Measurements from ENCODE around the gene PKN1.

Gene PKN1

DNA sequence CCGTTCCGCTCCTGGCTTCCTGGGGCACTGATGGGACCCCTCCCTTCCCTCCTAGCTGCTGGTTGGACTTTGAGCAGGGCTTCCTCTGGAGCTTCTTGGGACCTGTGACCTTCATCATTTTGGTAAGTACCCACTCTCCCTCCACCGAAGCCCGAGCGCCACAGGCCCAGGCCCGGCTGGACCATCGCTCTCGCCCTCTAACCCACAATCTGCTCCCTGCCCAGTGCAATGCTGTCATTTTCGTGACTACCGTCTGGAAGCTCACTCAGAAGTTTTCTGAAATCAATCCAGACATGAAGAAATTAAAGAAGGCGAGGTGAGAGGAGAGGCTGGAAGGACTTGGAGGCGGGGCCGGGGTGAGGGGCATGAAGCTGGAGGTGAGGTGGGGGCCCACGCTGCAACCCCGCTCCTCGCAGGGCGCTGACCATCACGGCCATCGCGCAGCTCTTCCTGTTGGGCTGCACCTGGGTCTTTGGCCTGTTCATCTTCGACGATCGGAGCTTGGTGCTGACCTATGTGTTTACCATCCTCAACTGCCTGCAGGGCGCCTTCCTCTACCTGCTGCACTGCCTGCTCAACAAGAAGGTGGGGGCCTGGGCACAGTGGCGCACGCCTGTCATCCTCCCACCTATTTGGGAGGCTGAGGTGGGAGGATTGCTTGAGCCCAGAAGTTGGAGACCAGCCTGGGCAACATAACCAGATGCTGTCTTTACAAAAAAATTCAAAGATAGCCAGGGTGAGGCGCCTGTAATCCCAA is 26.3 kb upstream of the PKN1 start:
- no peak for DNase-seq

DNA sequence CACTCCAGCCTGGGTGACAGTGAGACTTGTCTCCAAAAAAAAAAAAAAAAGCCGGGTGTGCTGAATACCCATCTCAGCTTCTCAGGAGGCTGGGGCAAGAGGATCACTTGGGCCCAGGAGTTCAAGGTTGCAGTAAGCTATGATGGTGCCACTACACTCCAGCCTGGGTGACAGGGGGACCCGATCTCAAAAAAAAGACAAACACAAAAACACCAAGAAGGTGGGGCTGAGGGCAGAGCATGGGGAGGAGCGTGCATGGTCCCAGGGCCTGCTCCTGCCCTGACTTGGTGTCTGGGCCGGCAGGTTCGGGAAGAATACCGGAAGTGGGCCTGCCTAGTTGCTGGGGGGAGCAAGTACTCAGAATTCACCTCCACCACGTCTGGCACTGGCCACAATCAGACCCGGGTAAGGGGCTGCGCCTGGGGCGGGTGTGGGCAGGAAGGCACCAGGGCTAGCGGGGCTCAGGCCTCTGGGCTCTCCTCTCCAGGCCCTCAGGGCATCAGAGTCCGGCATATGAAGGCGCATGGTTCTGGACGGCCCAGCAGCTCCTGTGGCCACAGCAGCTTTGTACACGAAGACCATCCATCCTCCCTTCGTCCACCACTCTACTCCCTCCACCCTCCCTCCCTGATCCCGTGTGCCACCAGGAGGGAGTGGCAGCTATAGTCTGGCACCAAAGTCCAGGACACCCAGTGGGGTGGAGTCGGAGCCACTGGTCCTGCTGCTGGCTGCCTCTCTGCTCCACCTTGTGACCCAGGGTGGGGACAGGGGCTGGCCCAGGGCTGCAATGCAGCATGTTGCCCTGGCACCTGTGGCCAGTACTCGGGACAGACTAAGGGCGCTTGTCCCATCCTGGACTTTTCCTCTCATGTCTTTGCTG is 25.3 kb upstream of the PKN1 start:
- no peak for DNase-seq

DNA sequence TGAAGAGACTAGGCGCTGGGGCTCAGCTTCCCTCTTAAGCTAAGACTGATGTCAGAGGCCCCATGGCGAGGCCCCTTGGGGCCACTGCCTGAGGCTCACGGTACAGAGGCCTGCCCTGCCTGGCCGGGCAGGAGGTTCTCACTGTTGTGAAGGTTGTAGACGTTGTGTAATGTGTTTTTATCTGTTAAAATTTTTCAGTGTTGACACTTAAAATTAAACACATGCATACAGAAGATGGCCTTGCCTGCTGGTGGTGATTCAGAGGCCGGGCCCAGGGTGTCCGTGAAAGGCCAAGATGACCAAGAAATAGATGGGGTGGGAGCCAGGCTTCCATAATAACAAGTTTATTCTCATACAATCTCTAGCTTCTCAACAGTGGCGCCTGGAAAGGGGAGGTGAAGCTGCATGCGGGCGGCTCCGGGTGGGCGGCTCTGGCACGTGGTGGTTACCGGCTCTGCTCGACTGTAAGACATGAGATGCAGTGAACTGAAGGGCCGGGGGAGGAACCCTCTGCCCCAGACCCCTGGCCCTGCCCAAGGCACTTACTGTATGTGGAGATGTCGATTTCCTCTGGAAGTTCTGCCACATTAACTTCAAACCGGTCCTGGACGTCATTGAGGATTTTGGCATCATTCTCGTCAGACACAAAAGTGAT is 24.5 kb upstream of the PKN1 start:
- DNase-seq, result no peak

DNA sequence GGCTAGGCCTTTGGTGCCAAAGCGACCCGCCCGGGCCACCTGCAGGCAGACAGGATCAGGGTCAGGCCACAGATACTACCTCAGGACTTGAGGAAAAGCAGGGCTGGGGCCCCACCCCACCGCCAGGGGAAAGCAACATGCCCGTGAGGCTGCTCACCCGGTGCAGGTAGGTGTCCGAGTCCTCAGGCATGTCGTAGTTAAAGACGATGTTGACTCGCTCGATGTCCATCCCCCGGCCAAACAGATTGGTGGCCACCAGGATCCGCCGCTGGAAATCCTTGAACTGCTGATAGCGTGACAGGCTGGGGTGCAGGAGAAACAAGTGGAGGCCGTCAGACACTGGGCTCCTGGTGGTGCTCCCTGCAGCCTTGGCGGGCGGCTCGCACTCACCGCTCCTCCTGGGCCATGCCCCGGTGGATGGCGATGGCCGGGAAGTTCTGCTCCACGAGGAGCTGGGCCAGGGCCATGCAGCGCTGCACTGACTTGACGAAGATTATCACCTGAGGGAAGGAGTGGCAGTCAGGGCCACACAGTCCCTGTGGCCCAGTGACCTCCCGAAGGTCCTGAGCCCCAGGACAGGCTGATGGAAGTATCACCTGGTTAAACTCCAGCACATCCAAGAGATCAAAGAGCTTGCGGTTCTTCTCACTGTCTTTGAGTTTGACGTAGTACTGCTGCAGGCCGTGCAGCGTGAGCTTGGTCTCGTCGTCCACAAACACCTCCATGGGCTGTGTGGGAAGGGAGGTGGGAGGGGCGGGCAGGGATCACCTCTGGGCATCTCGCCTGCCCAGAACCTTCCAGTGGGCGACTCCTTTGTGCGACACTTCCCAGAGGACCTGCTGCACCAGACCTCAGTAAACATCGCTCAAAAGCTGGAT is 23.7 kb upstream of the PKN1 start:
- DNase-seq, result no peak

DNA sequence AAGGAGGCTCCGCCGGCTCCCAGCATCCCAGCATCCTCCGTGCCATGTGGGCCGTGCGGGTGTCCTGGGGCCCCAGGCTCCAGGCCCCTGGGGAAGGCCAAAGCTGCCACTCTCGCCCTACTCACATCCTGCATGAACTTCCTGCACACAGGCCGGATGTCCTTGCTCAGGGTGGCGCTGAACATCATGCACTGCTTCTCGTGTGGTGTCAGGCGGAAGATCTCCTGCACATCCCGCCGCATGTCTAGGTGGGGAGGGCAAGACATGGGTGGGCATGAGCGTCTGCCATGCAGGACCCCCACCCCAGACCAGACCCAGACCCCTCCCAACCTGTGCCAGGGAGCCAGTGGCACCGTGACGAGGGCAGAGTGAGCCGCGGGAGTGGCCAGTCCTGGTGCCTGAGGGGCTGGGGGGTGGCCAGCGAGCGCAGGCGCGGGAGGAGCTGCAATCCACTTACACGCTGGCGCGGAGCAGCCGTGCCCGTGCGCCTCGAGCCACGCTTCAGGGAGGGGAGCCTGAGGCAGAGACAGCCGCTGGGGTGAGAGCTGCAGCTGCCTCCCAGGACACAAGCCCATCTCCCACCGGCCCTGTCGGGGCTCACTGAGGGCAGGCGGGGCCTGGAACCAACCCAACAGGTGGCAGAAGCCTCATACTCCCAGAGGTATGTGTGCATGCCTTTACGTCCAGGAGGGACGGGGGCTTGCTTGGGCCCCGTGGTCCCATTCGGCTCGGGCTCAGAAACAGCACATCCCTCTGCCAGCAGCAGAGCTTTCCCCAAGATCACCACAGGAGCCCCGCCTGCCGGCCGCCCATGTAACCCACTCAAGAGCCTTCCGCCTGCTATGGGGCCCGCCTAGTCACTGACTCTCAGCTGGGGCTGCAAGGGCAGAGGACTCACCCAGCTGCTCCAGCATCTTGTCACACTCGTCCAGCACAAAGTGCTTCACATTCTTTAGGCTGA is 22.7 kb upstream of the PKN1 start:
- DNase-seq, result no peak

DNA sequence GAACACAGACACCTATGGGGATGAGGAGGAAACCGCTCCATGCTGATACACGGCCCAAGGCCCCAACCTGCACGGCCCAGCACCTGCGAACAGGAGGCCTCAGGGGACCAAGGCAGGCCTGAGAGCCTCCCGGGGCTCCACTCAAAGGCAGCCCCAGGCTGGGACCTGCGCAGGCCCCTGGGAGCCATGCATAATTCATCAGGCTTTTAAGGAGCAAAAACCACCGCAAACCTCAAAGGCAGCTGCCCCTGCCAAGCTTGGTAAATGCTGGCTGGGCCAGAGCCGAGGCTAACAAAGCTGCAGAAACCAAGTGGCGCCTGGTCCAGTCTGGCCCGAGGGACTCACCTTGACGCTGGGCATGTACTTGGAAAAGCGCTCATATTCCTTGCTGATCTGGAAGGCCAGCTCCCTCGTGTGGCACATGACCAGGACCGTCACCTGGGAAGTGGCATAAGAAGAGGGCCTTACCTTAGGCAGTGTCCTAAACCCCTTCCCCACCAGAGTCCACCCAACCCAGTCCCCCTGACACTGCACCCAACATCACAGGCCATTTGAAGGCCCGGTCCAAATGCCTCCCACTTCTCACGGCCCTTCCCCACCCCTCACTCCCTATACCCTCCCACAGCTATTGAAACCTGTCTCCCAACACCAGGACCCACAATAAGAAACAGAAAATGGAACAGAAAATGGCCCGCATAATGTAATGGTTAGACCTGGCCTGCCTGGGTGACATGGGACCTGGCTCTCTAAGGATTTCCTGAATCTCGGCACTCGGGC is 21.8 kb upstream of the PKN1 start:
- no peak for DNase-seq

DNA sequence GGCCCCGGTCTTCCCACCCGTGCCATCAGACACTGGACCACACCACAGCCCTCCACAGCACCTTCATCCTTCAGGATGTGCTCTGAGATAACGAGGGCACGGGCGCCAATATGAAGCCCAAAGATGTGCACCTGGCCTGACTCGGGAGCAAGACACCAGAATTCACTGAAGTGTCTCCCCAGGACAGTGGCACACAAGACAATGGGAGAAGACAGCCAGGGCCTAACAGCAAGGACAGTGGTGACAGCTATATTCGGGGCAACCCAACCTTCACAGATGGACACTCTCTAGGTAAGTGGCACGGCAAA is 21.2 kb upstream of the PKN1 start:
- no peak for DNase-seq

DNA sequence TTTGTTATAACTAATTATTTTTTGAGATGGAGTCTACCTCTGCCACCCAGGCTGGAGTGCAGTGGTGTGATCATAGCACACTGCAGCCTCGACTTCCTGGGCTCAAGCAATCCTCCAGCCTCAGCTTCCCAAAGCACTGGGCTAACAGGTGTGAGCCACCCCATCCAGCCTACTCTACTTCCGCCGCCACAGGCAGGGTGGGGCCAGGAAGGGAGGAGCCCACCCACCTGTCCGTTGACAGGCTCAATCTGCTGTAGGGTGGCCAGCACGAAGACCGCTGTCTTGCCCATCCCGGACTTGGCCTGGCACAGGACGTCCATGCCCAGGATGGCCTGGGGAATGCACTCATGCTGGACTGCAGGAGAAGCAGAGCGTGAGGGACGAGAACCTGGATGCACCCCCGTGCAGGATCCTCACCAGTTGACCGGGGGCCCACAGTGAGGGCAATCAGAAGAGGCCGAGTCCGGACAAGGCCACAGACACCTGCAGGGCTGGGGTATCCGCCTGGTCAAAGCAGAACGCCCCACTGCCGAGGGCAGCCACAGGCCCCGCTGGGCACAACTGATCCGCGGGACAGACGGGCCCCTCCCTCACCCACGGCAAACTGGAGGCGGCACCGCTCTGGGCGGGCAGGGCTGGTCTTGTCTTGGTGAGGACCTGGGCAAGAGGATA is 20.6 kb upstream of the PKN1 start:
- DNase-seq, result no peak

DNA sequence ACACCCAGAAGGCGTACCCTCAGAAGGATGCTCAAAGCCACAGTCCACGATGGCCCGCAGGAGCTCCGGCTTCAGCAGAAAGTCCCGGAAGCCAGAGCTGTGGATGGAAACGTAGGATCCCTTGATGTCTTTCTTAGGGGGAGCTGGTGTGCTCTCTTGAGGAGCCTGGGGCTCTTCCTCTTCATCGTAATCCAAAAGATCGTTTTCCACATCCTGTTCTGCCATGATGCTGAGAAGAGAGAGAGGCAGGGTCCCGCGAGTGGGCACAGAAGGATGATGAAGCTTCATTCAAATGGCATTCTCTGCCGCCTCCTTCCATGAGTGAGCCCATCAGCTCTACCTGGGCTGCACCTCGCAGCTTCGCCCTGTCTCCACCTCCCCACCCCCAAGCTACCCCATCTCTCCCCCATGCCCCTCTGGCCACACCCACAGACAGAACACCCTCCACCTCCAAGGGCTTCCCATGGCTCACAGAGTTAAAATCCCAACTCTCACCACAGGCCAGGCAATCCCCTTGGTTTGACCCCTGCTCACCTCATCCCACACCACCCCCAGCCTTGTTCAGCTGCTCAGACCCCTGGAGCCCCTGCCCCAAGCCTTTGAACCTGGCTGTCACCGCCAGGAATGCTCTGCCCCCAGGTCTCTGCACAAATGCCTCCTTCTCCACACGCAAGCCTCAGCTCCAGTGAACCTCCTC is 20.0 kb upstream of the PKN1 start:
- no peak for DNase-seq

DNA sequence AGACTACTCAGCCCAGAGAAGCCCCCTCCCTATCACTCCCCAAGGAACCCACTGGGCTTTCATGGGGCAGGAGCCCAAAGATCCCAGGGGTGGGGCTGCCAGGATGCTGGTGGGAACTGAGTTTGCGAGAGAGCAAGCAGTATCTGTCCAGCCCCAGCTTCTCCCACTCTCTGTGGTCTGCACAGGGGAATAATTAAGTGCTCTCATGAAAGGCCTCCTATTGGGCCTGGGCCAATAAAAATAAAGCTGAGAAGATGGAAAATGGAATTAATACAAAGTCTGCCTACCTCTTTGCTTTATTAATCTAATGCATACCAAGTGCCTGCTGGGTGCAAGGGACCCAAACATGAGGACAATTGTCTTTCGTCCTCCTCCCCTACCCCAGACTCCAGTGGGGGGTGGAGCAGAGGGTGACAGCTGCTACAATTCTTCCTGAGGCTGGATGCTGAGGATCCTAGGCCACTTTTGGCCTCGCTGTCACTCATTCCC is 19.4 kb upstream of the PKN1 start:
- DNase-seq, result no peak

DNA sequence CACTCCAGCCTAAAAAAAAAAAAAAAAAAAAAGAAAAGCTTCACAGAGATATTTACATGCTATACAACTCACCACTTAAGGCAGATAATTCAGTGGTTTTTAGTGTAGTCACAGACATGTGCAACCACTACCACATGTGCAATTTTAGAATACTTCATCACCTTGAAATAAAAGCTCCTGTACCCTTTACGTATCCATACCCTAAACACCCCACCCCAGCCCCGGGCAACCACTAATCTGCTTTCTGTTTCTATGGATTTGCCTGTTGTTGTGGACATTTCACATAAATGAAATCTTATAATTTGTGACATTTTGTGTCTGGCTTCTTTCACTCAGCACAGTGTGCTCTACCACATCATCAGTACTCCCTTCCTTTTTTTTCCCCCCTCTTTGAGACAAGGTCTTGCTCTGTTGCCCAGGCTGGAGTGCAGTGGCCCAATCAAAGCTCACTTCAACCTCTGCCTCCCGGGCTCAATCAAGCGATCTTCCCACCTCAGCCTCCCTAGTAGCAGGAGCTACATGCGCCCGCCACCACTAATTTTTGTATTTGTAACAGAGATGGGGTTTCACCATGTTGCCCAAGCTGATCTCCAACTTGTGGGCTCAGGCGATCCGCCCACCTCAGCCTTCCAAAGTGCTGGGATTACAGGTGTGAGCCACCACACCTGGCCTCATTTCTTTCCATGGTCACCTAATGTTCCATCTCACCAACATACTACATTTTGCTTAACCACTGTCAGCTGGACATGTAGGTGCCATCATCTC is 18.0 kb upstream of the PKN1 start:
- DNase-seq, result no peak

DNA sequence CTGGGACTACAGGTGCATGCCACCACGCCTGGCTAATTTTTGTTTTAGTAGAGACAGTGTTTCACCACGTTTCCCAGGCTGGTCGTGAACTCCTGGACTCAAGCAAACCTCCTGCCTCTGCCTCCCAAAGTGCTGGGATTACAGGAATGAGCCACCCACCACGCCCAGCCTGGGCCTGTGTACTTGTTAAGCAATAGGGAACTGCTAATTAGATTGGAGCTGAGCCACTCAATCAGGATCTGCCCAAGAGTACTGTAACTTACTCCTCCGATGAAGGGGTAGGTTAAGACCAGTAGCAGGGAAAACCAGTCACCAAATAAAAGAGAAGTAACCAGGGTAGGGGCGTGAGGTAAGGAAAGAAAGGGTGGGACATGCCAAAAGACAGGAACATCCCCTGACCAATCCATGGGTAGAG is 16.3 kb upstream of the PKN1 start:
- DNase-seq, result no peak

DNA sequence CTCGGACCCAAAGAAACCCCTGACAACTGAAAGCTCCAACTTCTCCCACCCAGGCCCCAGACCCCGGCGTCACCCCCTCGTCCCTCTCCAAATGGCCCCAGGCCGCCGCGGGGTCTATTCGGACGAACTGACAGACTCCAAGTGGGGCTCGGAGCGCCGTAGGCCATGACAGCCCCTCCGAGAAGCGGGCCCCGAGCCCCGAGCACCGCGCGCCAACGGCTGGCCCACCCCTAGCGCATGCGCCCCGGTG is 14.3 kb upstream of the PKN1 start:
- DNase-seq, result peak; percentile 75

DNA sequence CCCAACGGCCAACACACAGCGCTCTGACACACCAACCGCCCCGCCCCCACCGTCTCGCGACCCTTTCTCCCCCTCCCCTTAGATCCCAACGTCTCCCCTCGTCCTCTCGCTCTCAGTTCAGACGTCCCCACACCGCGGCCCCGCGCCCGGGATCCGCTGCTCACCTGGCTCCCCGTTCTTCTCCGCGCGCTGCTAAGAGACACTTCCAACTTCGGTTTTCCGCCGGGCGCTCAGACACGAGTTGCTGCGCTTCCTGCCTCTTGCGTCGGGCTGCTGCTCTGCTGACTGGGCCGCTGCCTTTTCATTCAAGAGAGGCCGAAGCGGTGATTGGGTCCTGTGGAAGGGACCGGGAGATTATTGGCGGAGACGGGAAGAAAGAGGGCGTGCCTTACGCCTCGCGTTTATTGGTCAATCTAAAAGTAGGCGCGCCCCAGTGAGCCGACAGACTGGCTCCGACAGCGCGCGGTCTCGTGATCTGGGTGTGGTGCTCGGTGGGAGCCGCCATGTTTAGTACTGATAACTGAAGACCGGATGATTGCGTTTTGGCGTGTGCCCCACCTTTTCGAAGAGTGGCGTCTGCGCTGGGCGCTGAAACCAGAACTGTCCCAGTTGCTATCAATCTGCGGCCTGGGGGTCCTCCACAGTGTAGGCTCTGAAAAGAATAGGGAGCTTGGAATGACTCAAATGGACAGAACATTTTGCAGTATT is 13.8 kb upstream of the PKN1 start, which contains the start of gene DDX39A:
DDX39A (minus strand) TSS at position 236 of the 708 bp plus-strand sequence. CDS start 6,121 bp downstream, outside the sequence.
- peak; percentile 94 for DNase-seq

DNA sequence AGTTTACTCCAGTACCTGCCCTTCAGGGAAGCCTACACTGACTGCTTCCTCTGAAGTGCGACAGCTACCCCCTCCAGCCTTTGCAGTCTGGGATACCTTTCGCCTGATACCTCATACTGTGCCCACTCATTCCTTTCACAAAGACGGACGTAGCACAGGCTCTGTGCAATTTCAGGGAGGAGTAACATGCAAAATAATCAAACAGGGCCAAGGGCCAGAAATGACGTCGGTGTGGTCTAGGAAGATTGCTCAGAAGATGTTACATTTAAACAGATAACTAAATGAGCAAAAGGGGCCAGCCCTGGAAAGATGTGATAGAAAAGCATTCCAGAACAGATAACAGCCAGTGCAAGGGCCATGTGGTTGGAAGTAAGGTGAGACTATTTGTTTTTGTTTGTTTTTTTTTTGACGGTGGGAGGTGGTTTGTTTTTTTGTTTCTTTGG is 7.4 kb upstream of the PKN1 start:
- DNase-seq, result no peak

DNA sequence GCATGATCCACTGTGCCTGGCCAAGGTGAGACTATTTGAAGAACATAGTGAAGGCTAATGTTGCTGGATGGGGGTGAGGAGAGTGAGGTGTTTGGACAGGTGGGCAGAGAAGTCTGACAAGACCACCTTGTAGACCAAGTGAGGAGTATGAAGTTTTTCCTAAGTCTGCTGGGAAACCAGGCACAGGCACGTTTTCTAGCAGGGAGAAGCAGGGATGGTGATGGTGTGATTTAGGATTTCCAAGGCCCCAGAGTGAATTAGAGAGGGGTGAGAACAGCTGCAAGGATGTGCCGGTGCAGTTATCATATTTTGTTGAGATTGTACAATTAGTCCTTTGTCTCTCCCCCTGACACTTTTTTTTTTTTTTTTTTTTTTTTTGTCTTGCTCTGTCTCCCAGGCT is 5.6 kb upstream of the PKN1 start:
- DNase-seq, result no peak

DNA sequence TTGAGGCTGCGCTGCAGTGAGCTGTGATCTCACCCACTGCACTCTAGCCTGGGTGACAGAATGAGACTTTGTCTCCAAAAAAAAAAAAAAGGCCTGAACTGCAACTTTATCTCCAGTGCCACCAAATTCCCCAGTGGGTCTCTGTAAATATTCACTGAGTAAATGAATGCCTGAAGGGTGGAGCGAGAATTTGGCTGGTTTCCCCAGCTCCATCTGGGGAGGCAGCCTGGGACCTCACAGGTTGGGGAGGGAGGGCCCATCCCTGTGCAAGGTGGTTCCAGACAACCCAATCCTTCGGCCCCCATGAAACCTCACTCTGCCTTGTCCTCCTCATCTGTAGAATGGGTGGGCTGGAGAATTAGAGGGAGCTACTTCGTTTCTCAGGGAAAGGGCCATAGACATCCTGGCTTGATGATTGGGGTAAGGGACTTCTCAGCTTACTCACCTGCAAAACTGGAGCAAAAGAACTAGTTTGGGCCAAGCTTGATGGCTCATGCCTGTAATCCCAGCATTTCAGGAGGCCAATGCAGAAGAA is 4.2 kb upstream of the PKN1 start:
- DNase-seq, result no peak

DNA sequence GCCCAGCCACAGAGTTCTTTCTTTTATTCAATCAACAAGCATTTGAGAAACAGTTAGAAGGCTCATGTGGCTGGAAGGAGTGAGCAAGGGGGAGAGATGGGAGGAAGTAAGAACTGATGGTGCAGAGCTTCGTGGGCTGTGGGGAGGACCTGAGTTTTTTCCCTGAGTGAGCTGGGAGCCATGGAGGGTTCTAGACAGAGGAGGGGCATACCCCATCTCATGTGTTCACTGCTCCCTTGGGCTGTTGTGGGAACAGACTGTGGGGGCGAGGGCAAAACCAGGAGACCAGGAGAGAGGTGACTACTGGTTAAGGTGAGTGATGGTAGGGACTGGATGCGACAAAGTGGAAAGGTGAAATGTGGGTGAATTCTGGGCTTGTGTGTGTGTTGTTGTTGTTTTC is 2.4 kb upstream of the PKN1 start:
- no peak for DNase-seq

Measured in effector CD4-positive, alpha-beta T cell (primary cell).